GM21786 (cell line): Measurements from ENCODE around the gene FAM76B.

ENCODE experiments used
- ATAC-seq: cut with Tn5 transposase; IDR thresholded peaks from one replicate; pipeline ENCODE4 v1.9.1; 2021; ENCODE audit not compliant: unreplicated experiment

Gene FAM76B

DNA sequence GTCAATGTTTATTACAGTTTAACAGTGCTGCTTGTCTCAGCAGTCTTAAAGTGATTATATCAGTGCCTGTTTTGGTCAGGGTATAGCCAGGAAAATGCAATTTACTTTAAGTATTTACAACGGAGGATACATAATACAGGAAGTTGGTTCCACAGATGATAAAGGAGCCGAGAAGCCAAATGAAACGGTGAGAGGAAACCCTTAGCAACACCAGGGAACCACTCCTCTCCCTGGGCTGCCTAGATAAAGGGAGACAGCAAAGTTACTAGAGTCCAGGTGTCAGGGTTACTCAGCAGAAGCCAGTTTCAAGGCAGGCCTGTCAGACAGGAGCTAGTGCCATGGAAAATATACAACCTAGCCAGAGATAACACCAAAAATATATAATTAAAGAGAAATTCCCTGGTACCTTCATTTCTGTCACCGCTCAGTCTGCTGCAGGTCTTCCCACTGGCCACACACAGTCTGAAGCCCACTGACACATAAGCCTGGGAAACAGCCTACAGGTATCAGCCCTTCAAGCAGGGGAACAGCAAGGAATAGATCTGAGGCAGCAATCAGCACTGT is 55.5 kb downstream of the FAM76B start:
- ATAC-seq, result no peak

DNA sequence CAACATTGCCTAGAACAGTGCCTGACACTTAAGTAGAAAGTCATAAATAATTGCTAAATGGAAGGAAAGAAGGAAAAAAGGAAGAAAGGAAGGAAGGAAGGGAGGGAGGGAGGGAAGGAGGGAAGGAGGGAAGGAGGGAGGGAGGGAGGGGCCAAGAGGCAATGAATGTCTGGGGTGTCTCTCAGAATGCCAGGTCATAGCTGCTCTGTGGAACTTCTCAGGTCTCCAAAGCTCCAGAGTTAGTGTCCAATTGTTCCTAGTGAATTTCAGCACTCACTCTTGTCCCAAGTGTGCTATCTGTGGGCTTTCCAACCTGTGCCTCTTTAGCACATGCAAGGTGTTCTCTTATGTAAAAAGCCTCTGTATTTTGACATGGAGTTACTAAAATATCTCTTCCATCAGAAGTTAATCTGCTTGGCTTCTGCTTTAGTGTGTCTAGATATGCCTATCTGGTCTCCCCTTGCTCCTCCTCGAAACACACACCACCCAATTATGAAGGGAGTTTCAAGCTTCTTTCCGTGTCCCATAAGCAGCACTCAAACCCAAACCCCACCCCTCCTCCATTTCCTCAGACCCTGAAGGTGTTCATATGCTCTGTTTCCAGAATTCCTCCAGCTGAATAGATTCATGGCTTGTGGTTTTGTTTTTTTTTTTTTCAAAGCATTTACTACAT is 56.5 kb downstream of the FAM76B start:
- ATAC-seq, result no peak

DNA sequence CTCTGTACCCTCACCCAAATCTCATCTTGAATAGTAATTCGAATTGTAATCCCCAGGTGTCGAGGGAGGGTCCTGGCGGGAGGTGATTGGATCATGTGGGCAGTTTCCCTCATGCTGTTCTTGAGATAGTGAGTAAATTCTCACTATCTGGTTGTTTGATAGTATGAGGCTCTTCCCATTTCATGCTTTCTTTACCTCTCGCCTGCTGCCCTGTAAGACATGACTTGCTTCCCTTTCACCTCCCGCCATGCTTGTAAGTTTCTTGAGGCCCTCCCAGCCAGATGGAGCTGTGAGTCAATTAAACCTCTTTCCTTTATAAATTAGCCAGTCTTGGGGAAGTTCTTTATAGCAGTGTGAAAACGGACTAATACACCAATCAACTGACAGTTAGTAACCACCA is 60.1 kb downstream of the FAM76B start:
- no peak for ATAC-seq

DNA sequence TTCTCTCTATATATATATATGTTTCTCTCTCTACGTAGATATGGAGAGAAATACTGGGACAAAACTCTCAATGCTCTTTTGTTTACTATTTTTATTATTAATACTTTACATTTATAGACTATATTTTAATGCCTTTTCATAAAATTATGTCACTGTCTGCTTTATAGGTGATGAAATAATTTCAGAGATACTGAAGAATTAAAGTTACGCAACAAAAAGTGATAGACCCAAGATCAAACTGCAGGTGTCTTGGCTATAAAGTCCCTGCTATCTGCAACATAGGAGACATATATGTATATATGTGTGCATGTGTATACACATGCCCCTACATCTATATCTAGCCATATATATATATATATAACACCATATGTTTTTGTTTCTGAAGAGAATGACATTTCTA is 60.8 kb downstream of the FAM76B start:
- no peak for ATAC-seq

DNA sequence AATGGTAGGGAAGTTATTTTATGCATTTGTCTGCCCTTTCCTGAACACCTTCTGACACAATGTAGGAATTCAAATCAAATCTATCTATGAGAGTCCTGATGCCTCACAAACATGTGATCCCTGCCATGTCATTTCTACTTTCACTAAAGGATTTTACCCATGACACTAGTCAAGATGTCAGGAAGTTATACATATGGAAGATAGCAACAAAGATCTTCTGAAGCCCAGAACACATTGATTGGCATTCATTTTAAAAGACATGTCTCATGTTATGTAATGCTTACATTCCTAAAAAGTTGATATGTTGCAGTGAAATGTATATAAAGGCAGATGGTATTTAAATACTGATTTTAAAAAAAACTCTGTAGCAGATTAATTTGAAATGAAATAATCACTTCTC is 61.5 kb downstream of the FAM76B start:
- no peak for ATAC-seq

DNA sequence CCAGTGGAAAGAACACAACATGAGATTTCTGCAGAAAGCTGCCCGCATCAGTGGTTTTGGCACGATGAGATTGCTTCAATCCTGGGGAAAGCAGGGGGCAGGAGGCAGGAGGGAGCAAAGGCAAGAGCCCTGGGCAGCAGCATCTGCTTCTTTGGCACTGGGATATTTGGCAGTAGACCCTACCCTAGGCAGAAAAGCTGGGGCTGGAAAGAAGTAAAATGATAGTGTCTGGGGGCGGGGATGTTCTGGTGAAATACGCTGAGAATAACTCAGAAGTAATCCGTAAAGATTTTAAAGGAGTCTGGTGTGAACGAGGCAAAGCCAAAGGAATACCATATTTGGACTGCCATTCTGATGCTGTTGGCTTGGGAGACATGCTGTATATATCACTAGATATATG is 62.0 kb downstream of the FAM76B start:
- no peak for ATAC-seq

DNA sequence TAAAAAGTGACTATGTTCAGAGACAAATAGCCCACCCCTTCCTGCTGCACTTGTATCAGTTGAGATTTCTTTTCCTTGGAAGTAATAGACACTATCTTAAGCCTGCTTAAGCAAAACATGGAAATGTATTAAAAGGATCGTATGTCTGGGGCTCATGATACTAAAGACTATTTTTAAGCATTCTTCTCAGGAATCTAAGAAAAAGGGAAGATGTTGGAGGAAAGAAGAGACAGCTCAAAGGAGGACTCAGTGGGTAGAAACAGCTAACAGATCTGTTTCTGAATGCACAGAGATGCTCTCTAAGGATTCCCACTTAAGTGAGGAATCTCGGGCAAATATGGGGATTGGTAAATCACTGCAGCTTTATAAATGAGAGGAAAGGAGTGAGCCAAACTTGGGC is 62.5 kb downstream of the FAM76B start:
- no peak for ATAC-seq

DNA sequence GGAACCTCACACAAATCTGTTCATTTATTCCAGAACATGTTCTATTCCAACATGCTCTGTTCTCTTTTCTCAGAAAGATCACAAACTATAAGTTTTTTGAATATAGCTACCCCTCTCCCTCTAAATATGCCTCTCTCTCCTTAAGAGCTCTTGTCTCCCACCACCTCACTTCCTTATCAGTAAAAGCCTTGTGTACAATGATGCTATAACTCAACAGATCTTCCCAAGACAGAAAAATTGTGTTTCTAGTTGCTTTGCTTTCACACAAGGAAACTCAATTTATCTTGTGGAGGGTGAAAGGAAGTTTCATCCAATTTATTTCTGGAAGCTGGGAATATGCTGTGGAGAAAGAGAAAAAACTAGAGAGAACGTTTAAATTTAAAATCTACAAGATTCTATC is 64.4 kb downstream of the FAM76B start:
- ATAC-seq, result no peak

DNA sequence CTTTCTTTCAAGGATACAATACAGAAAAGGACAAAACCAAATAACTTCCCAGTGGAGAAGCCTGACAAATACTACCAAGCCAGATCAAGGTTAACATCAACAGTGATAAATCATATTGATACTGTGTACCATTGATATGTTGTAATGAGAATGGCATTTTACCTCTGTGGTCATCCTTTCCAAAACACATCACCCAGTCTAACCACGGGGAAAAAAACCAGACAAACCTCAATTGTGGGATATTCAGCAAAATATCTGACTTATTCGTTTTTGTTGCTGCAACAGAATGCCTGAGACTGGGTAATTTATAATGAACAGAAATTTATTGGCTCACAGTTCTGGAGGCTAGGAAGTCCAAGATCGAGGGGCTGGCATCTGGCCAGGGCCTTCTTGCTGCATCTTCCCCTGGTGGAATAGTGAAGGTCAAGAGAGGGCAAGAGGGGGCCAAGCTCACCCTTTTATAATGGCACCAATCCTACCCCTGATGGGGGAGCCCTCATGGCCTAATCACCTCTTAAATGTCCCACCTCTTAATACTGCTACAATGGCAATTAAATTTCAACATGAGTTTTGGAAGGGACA is 66.1 kb downstream of the FAM76B start:
- ATAC-seq, result no peak

DNA sequence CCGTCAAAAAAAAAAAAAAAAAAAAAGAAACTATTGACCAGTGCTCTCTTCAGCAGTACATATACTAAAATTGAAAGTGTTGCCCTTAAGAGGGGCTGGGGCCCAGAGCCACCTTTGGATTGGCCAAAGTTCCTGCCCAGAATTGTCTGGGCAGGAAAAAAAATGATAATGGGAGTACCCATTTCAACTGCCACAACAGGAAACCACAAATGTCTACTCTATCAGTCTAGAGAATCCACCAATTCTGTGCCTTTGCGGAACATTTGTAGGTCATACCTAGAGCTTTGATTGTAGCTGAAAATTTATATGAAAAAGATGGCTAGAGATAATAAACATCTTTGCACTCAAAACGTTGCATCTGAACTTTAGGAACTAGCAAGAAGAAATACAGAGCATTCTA is 69.4 kb downstream of the FAM76B start:
- ATAC-seq, result no peak
